ENCODE measurements around the gene PANX3. TPM values are rescaled to one million over a fixed set of nuclear protein-coding genes. Genes with fewer than 3 reads are reported as not detected.

Gene PANX3
- total RNA-seq, 1 donor from 2014 or later, result not detected

GRCh38 chr11:124622531-124623451 lies 11.6 kb downstream of the PANX3 start, which contains the start of gene TBRG1:
Gene TBRG1, plus strand, starts transcription at chr11:124622864. Its CDS starts 220 bp downstream, at chr11:124623084.
- peak; percentile 92 for DNase-seq

- DNase-seq, result no peak
Measured at GRCh38 chr11:124623861-124624525, 12.8 kb downstream of the PANX3 start.

- DNase-seq, result no peak
Measured at GRCh38 chr11:124625504-124626168, 14.4 kb downstream of the PANX3 start.

- no peak for DNase-seq
Measured at GRCh38 chr11:124627546-124627945, 16.3 kb downstream of the PANX3 start.

GRCh38 chr11:124629961-124630360 lies 18.7 kb downstream of the PANX3 start:
- no peak for DNase-seq

GRCh38 chr11:124633355-124633754 lies 22.1 kb downstream of the PANX3 start:
- peak; percentile 50 for DNase-seq

- DNase-seq, result no peak
Measured at GRCh38 chr11:124635932-124636331, 24.7 kb downstream of the PANX3 start.

- no peak for DNase-seq
Measured at GRCh38 chr11:124638500-124638899, 27.3 kb downstream of the PANX3 start.

- DNase-seq, result no peak
Measured at GRCh38 chr11:124639186-124639585, 28.0 kb downstream of the PANX3 start.

GRCh38 chr11:124640666-124641065 lies 29.4 kb downstream of the PANX3 start:
- DNase-seq, result no peak

- DNase-seq, result no peak
Measured at GRCh38 chr11:124642628-124643027, 31.4 kb downstream of the PANX3 start.

GRCh38 chr11:124643042-124643604 lies 31.9 kb downstream of the PANX3 start:
- no peak for DNase-seq

- no peak for DNase-seq
Measured at GRCh38 chr11:124643605-124644425, 32.6 kb downstream of the PANX3 start.

- DNase-seq, result peak; percentile 82
Measured at GRCh38 chr11:124644426-124645280, 33.4 kb downstream of the PANX3 start.

GRCh38 chr11:124646148-124646547 lies 34.9 kb downstream of the PANX3 start:
- DNase-seq, result no peak

GRCh38 chr11:124648610-124649009 lies 37.4 kb downstream of the PANX3 start:
- no peak for DNase-seq

- no peak for DNase-seq
Measured at GRCh38 chr11:124656774-124657630, 45.8 kb downstream of the PANX3 start.

- no peak for DNase-seq
Measured at GRCh38 chr11:124657904-124658303, 46.7 kb downstream of the PANX3 start.

- DNase-seq, result no peak
Measured at GRCh38 chr11:124658501-124658900, 47.3 kb downstream of the PANX3 start.

- no peak for DNase-seq
Measured at GRCh38 chr11:124658986-124659385, 47.8 kb downstream of the PANX3 start.
